PC-9 (cell line): ENCODE results near the gene ADGRL3. TPM values are rescaled to one million over a fixed set of nuclear protein-coding genes. Genes with fewer than 3 reads are reported as not detected.
"Not testable (repeated sequence)": the region's sequence is repeated elsewhere in the genome, so short reads cannot be mapped to it uniquely, and the experiment has no call there.

ENCODE experiments used
- BruUV-seq: library from RNA; stranded (reverse); fragments of 400-500 nt; replicated peaks from 2 replicates; lab custom pipeline; 2021; lab: Mats Ljungman, UMichigan
- CTCF ChIA-PET: fragments of 300-600 bp; sonication (Branson Sonifier 250); formaldehyde crosslinking; loops from one replicate; lab custom pipeline; 2022; ENCODE audit warnings: antibody characterized with exemption; lab: Charles Lee
- POLR2A ChIA-PET: fragments of 300-600 bp; sonication (Branson Sonifier 250); formaldehyde crosslinking; loops from one replicate; lab custom pipeline; 2022; ENCODE audit warnings: antibody characterized with exemption; ENCODE audit not compliant: unreplicated experiment; lab: Charles Lee
- DNase-seq, 2 experiments: peaks; one replicate each; pipeline versions ENCODE4 v3.0.0 to v3.0.0-alpha.2; 2015 to 2022; ENCODE audit warnings: mixed read lengths in 1 of 2
- H2AFZ ChIP-seq: fragments of 200-600 bp; sonication (generic); 2 replicates; pipeline ENCODE4 v1.8.1; 2017; ENCODE audit warnings: antibody characterized with exemption
- H3F3A ChIP-seq: fragments of 200-600 bp; sonication (generic); 2 replicates; pipeline ENCODE4 v1.8.1; 2017; ENCODE audit warnings: antibody characterized with exemption, mild to moderate bottlenecking, low read depth; ENCODE audit not compliant: insufficient read depth
- H3K27ac ChIP-seq: fragments of 200-600 bp; sonication (generic); 2 replicates; pipeline ENCODE4 v1.6.1; 2016; ENCODE audit warnings: mixed run types
- H3K27me3 ChIP-seq: fragments of 200-600 bp; sonication (generic); 2 replicates; pipeline ENCODE4 v1.6.1; 2016; ENCODE audit warnings: low read depth, mixed run types; ENCODE audit not compliant: insufficient read depth
- H3K36me3 ChIP-seq: fragments of 200-600 bp; sonication (generic); 2 replicates; pipeline ENCODE4 v1.6.1; 2016; ENCODE audit warnings: low read depth, mixed run types
- H3K4me1 ChIP-seq: fragments of 200-600 bp; sonication (generic); replicated peaks from 2 replicates; pipeline ENCODE4 v1.6.1; 2016; ENCODE audit warnings: mixed run types; ENCODE audit not compliant: insufficient read depth
- H3K4me2 ChIP-seq: fragments of 200-600 bp; sonication (generic); 2 replicates; pipeline ENCODE4 v1.6.1; 2017; ENCODE audit warnings: mixed run types
- H3K4me3 ChIP-seq: fragments of 200-600 bp; sonication (generic); 2 replicates; pipeline ENCODE4 v1.6.1; 2016; ENCODE audit warnings: mixed run types
- H3K79me2 ChIP-seq: fragments of 200-600 bp; sonication (generic); 2 replicates; pipeline ENCODE4 v1.6.1; 2017; ENCODE audit warnings: low read depth, mixed run types
- H3K9me2 ChIP-seq: fragments of 200-600 bp; sonication (generic); 2 replicates; pipeline ENCODE4 v1.8.1; 2017; ENCODE audit warnings: mild to moderate bottlenecking; ENCODE audit not compliant: insufficient read depth
- H3K9me3 ChIP-seq: fragments of 200-600 bp; sonication (generic); 2 replicates; pipeline ENCODE4 v1.8.1; 2016; ENCODE audit warnings: low read depth; ENCODE audit not compliant: insufficient read depth
- H4K20me1 ChIP-seq: fragments of 200-600 bp; sonication (generic); 2 replicates; pipeline ENCODE4 v1.8.1; 2017; ENCODE audit not compliant: insufficient read depth
- EZH2 ChIP-seq: fragments of 200-600 bp; sonication (generic); IDR thresholded peaks from 2 replicates; pipeline ENCODE4 v1.8.0; 2017; ENCODE audit warnings: antibody characterized with exemption, low read depth
- intact Hi-C: fragments of 100-400 bp; cut with micrococcal nuclease; formaldehyde crosslinking; loops from one replicate; pipeline ENCODE4 v1.10.0; 2022; ENCODE audit not compliant: unreplicated experiment
- total RNA-seq: library from RNA; stranded (reverse); gene quantifications from 2 replicates; pipeline ENCODE4 v1.2.3, GENCODE V29; 2021
- TF ChIP-seq, protein P1 (sequence below): fragments of 200-600 bp; sonication (generic); conservative IDR thresholded peaks from 2 replicates; pipeline ENCODE4 v1.6.1; 2017; ENCODE audit warnings: mixed run types, antibody characterized with exemption, mild to moderate bottlenecking, moderate library complexity

ADGRL3 gene
- total RNA-seq, 1 experiment from 2014 or later = 1.6 TPM

DNA sequence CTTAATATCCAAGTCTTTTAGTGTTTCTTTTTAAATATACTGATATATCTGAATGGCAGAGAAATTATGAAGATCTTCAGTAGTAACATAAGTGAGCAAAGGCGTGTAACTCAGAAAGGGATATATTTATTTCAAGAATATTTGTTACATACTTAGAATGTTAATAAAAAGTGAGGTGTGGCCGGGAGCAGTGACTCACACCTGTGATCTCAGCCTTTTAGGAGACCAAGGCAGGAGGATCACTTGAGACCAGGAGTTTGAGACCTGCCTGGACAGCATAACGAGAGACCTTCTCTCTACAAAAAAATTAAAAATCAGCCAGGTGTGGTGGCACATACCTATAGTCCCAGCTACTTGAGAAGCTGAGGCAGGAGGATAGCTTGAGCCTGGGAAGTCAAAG lies 651.0 kb downstream of the ADGRL3 start:
- no peaks in the 10 kb centered on the region for H3K9me3 ChIP-seq
- no peak overlapping the region for H2AFZ ChIP-seq
- H3K4me3 ChIP-seq = no peak overlapping the region
- H3K79me2 ChIP-seq = no peaks in the 10 kb centered on the region
- no peak for DNase-seq
- no TSS peak for BruUV-seq
- TF ChIP-seq, protein P1, sequence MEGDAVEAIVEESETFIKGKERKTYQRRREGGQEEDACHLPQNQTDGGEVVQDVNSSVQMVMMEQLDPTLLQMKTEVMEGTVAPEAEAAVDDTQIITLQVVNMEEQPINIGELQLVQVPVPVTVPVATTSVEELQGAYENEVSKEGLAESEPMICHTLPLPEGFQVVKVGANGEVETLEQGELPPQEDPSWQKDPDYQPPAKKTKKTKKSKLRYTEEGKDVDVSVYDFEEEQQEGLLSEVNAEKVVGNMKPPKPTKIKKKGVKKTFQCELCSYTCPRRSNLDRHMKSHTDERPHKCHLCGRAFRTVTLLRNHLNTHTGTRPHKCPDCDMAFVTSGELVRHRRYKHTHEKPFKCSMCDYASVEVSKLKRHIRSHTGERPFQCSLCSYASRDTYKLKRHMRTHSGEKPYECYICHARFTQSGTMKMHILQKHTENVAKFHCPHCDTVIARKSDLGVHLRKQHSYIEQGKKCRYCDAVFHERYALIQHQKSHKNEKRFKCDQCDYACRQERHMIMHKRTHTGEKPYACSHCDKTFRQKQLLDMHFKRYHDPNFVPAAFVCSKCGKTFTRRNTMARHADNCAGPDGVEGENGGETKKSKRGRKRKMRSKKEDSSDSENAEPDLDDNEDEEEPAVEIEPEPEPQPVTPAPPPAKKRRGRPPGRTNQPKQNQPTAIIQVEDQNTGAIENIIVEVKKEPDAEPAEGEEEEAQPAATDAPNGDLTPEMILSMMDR = no peak
- no peak for TF ChIP-seq EZH2
- intact Hi-C loops = no loop called here
- H3K27ac ChIP-seq = no peak overlapping the region
- no peaks in the 10 kb centered on the region for H3K4me1 ChIP-seq
- H3K27me3 ChIP-seq = no peaks in the 10 kb centered on the region
- ChIA-PET CTCF (no interaction called here), POLR2A (no interaction called here)
- H3K9me2 ChIP-seq = no peaks in the 10 kb centered on the region
- no peaks in the 10 kb centered on the region for H4K20me1 ChIP-seq
- H3F3A ChIP-seq = no peaks in the 10 kb centered on the region
- no peak overlapping the region for H3K4me2 ChIP-seq
- H3K36me3 ChIP-seq = no peaks in the 10 kb centered on the region

- H3K27me3 ChIP-seq, H3K9me3 ChIP-seq, H3K9me2 ChIP-seq, POLR2A ChIA-PET, CTCF ChIA-PET, H3K4me3 ChIP-seq, H3K36me3 ChIP-seq, BruUV-seq, H4K20me1 ChIP-seq, H3K4me1 ChIP-seq, H3F3A ChIP-seq, H3K27ac ChIP-seq, DNase-seq, H2AFZ ChIP-seq, H3K4me2 ChIP-seq, H3K79me2 ChIP-seq, intact Hi-C loops: not testable (repeated sequence)
Observed at GRCh38 chr4:61852105-61852504, 652.0 kb downstream of the ADGRL3 start.

DNA sequence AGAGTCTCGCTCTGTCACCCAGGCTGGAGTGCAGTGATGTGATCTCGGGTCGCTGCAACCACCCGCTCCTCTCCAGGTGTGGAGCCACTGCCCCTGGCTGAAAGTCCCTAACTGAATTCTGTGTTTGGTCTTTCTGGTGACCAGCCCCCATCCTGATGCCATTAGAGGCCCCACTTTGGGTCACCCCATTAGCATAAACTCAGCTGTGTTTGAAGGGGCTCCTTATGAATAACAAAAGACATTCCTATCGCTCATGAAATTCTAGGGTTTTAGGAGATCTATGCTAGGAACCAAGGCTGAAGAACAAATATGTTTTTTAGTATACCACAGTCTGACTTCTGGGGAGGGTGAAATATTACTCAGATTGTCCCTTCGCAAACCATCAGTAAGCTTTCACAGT lies 652.9 kb downstream of the ADGRL3 start:
- no peaks in the 10 kb centered on the region for H3K36me3 ChIP-seq
- TF ChIP-seq, protein P1 = no peak
- no peak for TF ChIP-seq EZH2
- no peaks in the 10 kb centered on the region for H3K4me1 ChIP-seq
- no TSS peak for BruUV-seq
- ChIA-PET POLR2A (no interaction called here), CTCF (no interaction called here)
- H3K27me3 ChIP-seq = no peaks in the 10 kb centered on the region
- no peaks in the 10 kb centered on the region for H3K9me2 ChIP-seq
- no peaks in the 10 kb centered on the region for H3K9me3 ChIP-seq
- no peaks in the 10 kb centered on the region for H3F3A ChIP-seq
- H3K27ac ChIP-seq = no peak overlapping the region
- no peak overlapping the region for H3K4me3 ChIP-seq
- H2AFZ ChIP-seq = no peak overlapping the region
- DNase-seq = no peak
- H3K79me2 ChIP-seq = no peaks in the 10 kb centered on the region
- no peaks in the 10 kb centered on the region for H4K20me1 ChIP-seq
- H3K4me2 ChIP-seq = no peak overlapping the region
- intact Hi-C loops = no loop called here

GRCh38 chr4:61860376-61860775 lies 660.2 kb downstream of the ADGRL3 start:
- H3K36me3 ChIP-seq = no peaks in the 10 kb centered on the region
- no peaks in the 10 kb centered on the region for H4K20me1 ChIP-seq
- H3K9me3 ChIP-seq = no peaks in the 10 kb centered on the region
- no peaks in the 10 kb centered on the region for H3K79me2 ChIP-seq
- H3K27me3 ChIP-seq = no peaks in the 10 kb centered on the region
- H3K9me2 ChIP-seq = no peaks in the 10 kb centered on the region
- H3K4me1 ChIP-seq = no peaks in the 10 kb centered on the region
- no peak overlapping the region for H3K4me3 ChIP-seq
- POLR2A ChIA-PET = no interaction called here
- CTCF ChIA-PET = no interaction called here
- no peak overlapping the region for H3K27ac ChIP-seq
- H2AFZ ChIP-seq = no peak overlapping the region
- no peak for DNase-seq
- H3F3A ChIP-seq = no peaks in the 10 kb centered on the region
- BruUV-seq = no TSS peak
- intact Hi-C loops = no loop called here
- TF ChIP-seq EZH2 = no peak
- H3K4me2 ChIP-seq = no peak overlapping the region
